ENCODE data around the gene PM20D2. TPM values are rescaled to one million over a fixed set of nuclear protein-coding genes. Genes with fewer than 3 reads are reported as not detected.

The PM20D2 gene
- total and polyA plus RNA-seq, 11 donors = 2.4 to 22.9 (median 9.8) TPM

DNA sequence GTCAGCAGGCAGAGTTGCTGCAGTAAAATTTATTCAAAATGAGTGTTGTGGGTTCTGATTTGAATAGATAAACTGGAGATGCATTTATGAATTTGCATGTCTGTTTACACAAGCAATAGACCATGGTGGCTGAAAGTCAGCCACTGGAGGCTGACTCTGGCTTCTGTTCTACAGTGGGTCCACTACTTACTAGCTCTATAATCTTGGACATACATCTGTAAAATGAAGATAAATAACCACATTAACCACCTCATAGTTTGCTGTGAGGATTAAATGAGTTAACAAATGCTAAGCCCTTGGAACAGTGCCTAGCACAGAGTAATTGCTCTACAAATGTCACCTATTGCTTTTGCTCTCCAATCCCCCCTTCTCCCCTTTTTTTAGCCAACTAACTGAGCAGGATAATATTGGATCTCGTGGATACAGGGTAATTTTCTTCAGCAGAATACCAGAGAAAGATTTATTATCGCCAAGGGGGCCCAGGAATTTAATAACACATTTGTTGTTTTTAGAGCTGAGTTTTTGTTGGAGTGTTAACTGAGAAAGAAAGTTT is 1.4 kb upstream of the PM20D2 start:
- intact Hi-C loops (cut with DNase I) = loop anchor here in 4 of 10 donors (5.0 to 10.0 kb wide), 3 partner anchors 60 to 220 kb away; partner anchors contain the start of gene PNRC1 (in 4 of the 4)
- Histone ChIP-seq H3K4me1 (peaks cover 0 to 30% (median 7%) of the 10 kb centered on the region in 12 donors), H3K36me3 (peaks cover 0 to 1% (median 0%) of the 10 kb centered on the region in 9 donors), H3K27me3 (no peaks in the 10 kb centered on the region), H3K27ac (peak overlapping the region in 1 of 12 donors; percentile 95), H3K9me3 (no peaks in the 10 kb centered on the region), H3K4me3 (no peak overlapping the region)
- no peak for TF ChIP-seq POLR2A (IDR thresholded peaks at IDR 0.05)
- TF ChIP-seq, protein P1, sequence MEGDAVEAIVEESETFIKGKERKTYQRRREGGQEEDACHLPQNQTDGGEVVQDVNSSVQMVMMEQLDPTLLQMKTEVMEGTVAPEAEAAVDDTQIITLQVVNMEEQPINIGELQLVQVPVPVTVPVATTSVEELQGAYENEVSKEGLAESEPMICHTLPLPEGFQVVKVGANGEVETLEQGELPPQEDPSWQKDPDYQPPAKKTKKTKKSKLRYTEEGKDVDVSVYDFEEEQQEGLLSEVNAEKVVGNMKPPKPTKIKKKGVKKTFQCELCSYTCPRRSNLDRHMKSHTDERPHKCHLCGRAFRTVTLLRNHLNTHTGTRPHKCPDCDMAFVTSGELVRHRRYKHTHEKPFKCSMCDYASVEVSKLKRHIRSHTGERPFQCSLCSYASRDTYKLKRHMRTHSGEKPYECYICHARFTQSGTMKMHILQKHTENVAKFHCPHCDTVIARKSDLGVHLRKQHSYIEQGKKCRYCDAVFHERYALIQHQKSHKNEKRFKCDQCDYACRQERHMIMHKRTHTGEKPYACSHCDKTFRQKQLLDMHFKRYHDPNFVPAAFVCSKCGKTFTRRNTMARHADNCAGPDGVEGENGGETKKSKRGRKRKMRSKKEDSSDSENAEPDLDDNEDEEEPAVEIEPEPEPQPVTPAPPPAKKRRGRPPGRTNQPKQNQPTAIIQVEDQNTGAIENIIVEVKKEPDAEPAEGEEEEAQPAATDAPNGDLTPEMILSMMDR (IDR thresholded peaks at IDR 0.05) = no peak
- WGBS, 4 donors = 79 to 99% (median 88%) methylated on average over 2 of the region's 2 CpGs
- no peak for DNase-seq
- ATAC-seq = no peak

GRCh38 chr6:89145091-89145955 is 532 bp upstream of the PM20D2 start:
- Histone ChIP-seq H3K27me3 (no peaks in the 10 kb centered on the region), H3K36me3 (peaks cover 0 to 10% (median 0%) of the 10 kb centered on the region in 9 donors), H3K9me3 (no peaks in the 10 kb centered on the region), H3K4me3 (peak overlapping the region; percentile 61 to 92 (median 85)), H3K4me1 (peaks cover 0 to 28% (median 7%) of the 10 kb centered on the region in 12 donors), H3K27ac (peak overlapping the region; percentile 82 to 98 (median 90))
- ATAC-seq (peak in 2 of 4 donors; percentile 20 to 26), DNase-seq (no peak)
- 8 to 11% (median 10%) methylated on average over 15 to 17 of the region's 17 CpGs for WGBS, 4 donors
- intact Hi-C loops (cut with DNase I) = loop anchor here in 5 of 10 donors (5.0 to 10.0 kb wide), 3 partner anchors 61 to 219 kb away; partner anchors contain the start of gene PNRC1 (in 4 of the 5)
- TF ChIP-seq POLR2A (IDR thresholded peaks at IDR 0.05) = no peak
- TF ChIP-seq, protein P1 (IDR thresholded peaks at IDR 0.05) = no peak

GRCh38 chr6:89146718-89147700 is 1.2 kb downstream of the PM20D2 start:
- Histone ChIP-seq H3K4me1 (peaks cover 0 to 25% (median 7%) of the 10 kb centered on the region in 12 donors), H3K36me3 (peaks cover 0 to 18% (median 0%) of the 10 kb centered on the region in 9 donors), H3K27me3 (no peaks in the 10 kb centered on the region), H3K27ac (peak overlapping the region; percentile 82 to 98 (median 90)), H3K4me3 (peak overlapping the region; percentile 61 to 92 (median 85)), H3K9me3 (no peaks in the 10 kb centered on the region)
- DNase-seq (no peak), ATAC-seq (peak; percentile 18 to 73 (median 45))
- peak in 1 of 2 donors; percentile 38 for TF ChIP-seq POLR2A (IDR thresholded peaks at IDR 0.05)
- TF ChIP-seq, protein P1 (IDR thresholded peaks at IDR 0.05) = no peak
- WGBS, 4 donors = 29 to 40% (median 34%) methylated on average over 22 to 26 of the region's 26 CpGs
- intact Hi-C loops (cut with DNase I) = loop anchor here in 5 of 10 donors (5.0 to 10.0 kb wide), 3 partner anchors 62 to 218 kb away; partner anchors contain the start of gene PNRC1 (in 4 of the 5)
